GM21619 (cell line): ENCODE measurements around the gene TRIM17.

ENCODE experiments used
- ATAC-seq: cut with Tn5 transposase; IDR thresholded peaks from one replicate; pipeline ENCODE4 v1.9.1; 2021; ENCODE audit not compliant: unreplicated experiment

TRIM17 gene

DNA sequence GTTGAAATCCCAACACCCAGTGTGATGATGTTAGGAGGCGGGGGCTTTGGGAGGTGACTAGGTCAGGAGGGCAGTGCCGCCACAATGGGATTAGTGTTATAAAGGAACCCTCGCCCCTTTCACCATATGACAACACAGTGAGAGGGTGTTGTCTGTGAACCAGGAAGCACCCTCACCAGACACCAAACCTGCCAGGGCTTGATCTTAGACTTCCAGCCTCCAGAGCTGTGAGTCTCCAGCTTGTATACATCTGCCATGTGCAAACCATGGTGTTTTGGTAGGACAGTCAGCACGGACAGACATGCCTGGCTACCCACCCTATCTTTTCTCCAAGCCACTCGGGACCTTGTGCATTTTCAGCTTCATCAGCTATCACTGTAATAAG is 14.0 kb downstream of the TRIM17 start:
- no peak for ATAC-seq

DNA sequence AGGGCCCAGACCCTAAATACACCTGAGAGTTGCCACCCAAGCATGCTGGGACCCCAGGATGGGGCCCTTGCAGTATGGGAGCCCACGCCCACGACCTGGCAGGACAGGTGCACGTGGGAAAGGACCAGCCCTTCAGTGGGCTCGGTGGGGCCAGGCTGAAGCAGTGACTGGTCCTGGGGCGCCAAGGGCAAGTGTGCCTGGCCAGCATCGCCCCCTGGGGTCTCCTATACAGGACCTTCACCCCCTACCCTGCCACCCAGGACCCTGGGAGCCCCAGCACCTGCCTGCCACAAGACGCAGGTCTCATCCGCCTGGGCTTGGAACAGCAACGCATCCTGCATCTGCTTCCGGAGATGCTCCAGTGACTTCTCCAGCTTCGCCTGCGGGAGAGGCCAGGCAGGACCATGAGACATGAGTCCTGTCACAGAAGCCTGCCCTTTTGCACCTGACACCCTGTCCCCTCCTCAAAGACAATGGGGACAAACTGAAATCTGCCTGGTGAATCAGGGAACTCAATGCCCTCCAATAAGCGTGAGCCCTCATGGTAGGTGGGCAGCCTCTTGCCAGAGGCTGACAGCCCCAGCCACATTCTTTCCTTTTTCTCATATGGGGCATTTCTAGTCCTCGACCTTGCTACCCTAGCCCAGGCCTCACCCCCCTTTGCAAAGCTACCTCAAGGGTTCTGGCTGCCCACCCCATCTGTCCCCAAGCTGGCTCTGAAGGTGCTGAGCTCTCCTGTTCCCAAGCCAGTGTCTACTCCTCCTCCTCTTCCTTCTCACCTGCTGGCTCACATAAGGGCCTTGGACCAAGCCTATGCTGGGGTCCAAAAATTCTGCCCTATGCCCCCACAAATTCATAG is 14.7 kb downstream of the TRIM17 start:
- ATAC-seq, result no peak

DNA sequence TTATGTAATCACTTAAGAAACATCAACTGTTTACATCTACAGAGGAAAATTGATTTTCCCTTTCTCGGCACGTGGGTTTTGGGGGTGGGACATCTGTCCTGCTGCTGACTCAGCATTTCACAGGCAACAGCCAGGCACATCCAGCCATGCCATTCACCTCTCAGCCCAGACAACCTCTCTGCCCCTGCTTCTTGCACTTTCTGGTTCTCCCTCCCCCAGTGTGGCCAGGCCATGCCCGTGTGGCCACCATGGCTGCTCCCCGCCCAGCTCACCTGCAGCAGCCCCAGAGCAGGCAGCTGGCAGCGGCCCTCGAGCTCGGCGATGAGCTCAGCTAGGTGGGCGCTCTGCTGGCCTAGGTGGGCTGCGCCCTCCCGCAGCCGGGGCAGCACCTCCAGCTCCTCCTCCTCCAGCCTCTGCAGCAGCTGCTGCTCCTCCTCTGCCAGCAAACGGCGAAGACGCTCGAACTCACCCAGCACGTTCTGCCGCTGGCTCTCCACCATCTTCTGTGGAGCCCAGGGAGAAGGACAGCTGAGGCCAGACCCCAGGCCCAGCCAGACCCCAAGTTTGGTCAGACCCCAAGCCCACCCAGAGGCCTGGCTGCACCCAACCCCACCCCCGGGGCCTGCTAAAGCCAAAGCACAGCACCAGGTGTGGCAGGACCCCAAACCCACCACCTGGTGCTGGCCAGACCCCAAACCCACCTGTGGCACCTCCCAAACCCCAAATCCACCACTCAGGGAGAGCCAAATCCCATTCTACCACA is 15.8 kb downstream of the TRIM17 start:
- ATAC-seq, result no peak

DNA sequence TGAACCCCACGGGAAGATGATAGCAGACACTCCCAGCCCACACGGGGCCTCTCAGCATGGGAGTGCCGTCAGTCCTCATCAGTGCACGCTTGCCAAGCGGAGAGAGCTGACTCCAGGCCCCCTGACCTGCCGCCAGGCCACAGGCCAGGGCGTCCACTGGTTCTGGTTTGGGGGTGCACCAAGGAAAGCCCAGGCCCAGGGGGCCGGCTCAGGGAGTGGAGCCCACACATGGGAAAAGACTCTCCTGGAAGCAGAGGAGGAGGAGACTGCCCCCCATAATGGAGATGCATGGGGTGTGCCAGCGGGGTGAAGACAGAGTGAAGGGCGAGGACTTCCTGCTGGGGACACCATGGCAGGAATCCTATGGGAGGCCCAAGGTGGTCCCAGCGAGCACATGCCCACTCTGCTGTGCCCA is 16.4 kb downstream of the TRIM17 start:
- no peak for ATAC-seq

DNA sequence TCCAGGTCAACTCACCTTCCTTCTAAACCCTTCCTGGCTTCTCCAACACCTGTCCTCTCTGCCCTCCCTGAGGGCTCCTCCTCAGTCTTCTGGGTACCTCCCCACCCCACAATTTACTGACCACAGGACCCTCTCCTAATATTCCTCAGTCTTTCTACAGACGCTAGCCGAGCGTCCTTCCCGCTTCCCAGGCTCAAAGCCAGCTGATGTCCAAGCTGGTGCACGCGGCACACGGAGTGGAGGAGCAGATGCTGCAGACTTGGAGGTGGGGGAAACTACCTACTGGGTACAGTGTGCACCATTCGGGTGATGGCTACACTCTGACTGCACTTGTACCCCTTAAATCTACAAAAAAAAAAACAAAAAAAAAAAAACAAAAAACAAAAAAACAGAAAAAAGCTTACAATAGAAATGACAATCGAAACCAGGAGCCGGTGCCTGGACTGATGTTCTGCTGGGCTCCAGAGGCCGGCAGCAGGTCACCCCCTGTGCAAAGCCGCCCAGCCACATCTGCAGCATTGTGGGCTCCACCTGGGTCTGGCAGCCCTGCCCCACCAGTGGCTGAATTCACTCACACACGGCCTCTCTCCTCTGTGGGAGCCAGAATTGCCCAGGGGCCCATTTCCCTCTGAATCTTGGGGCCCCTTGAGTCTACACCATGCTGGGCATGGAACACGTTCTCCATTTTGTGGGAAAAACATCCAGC is 17.0 kb downstream of the TRIM17 start:
- ATAC-seq, result no peak

DNA sequence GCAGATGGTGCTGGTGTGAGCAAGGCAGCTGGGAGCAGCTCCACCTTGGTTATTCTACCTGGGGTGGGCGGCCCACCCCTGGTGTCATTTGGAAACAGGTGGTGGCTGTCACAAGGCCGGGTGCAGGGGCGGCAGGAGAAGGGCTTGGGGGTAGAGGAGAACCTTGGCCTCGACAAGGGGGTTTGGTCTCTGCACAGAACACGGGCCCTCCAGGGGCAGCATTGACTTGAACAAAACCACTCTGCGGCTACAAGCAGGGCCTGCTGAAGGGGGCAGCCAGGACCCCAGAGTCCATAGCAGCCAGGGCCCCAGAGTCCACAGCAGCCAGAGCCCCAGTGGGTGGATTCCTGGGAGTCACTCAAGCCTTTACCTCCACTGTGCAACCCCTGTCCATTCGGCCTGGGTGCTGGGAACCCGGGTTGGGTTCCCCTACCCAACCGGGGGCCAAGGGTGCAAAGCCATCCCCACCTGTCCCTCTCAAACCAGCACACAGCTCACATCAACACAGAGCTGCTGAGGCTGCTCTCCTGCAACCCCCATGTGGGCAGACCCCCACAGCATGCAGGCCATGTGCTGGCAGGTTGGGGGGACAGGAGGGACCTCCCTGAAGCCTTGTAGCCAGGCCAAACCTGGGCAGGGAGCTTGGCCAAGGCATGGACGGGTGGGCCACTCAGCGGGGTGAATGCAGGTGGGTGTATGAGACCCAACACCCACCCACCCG is 17.8 kb downstream of the TRIM17 start:
- ATAC-seq, result no peak

DNA sequence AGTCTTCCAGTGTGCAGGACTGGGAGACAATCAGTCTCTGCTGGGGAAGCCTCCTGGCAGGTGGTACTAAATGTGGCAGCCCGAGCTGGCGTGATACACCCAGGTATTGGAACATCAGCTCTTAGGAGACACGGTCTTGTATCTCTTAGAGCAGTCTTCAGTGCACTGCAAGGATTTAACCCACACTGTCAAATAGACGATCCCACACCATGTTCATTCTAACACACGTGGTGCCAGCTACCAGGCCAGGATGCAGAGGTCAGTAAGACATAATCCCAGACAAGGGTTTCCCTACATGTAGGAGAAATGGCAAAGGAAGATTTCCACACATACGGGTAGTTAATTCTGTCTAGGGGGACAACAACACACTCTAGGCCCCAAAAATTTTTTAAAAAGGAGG is 18.7 kb downstream of the TRIM17 start:
- no peak for ATAC-seq

DNA sequence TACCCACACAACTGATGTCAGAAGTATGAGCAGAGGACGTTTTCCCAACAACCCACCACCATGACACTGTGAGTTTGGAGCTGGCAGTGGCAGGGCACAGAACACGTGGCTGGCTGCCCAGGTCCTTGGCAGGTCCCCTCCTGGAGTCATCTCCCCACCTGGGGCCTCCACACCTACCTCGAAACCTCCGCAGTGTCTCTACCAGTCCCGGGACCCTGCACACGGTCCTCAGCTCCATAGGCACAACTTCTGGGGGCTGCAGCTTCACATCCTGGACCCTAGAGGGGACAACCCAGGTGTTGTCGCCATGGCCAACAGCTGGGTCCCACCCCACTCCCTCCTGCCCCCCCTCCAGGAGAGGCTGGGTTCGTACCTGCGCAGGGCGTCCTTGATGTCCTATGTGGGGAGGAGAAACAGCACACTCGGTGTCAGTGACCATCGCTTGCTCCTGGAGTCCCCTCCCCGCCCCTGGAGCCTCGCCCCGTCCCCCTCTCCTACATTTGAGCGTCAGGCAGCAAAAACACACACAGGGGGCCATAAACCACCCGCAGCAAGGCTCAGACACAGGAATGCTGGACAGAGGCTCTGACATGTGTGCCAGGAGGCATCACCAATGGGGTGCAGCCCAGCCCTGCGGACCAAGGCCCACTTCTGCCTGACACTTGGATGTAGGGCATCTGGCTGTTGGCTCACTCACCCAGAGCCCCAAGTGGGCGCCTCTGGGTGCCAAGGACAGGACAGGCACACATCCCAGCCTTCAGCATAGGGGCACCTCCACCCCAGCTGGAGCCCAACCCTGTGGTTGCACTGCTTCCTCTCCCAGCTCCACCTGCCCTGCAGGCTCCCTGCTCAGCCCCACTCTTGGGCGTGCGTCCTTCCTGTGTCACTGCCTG is 19.6 kb downstream of the TRIM17 start:
- no peak for ATAC-seq

DNA sequence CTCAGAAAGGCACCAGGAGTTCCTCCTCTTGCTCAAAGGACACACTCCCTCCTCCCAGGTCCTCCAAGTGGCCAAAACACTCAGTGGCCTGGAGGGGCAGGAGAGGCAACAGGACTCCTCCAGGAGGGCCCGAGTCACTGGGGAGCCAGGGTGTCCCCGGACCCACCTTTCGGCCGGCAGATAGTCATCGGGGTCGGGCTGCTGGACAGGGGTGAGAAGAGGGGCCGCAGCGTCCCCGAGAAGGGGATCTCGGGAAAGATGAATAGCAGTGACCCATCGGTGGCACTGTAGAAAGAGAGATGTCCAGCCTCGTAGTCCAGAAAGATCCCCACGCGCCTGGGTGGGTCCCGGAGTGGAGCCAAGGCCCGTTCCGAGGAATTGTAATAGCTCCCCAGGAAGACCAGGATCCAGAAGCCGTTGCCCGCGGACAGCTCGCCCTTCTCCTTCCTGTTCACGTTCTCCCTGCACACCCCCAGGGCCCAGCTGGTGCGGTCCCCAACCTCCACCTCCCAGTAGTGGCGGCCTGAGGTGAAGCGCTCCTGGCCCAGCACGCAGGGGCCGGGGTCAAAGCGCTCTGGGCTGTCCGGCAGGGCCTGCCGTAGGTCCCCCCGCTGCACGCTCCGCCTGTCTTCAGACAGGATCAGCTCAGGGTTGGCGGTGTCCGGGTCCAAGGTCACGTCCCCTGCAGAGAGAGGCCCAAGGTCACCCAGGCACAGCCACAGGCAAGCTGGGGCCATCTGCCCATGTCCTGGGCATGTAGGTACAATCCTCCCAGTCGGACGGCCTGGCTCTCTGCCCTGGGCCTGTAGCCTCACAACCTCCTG is 21.9 kb downstream of the TRIM17 start:
- ATAC-seq, result no peak

DNA sequence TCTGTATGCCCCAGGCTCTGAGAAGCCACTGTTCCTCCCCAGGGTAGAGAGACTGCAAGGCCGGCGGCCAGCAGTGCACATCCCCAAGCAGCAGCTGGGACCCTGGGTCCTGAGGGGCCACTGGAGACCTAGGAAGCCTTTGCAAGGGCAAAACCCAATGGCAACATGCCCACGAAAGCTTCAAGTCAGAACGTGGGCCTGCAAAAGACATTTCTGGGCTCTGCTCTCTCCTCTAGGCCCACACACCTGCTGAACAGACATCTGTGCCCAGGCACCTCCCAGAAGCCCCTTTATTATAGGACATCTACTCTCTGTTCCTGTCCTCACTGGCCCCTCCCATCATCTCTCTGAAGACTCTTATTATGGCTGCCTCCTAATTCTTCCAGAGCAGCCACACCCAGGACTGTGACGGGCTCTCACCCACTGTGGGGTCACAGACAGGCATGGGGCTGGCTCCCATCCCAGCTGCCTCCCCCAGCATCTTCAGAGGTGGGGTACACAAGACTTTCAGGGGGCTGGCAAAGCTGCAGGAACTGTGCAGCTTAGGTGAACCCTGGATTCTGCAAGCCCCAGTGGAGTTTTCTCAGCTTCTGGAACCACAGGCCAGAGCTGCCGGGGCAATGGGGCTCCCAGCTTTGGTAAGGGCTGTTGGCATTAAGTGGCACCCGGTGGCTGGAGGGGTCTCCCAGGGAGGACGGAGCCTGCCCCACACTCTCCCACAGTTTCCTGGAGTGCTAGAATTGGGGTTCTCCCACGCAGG is 22.7 kb downstream of the TRIM17 start:
- ATAC-seq, result no peak

DNA sequence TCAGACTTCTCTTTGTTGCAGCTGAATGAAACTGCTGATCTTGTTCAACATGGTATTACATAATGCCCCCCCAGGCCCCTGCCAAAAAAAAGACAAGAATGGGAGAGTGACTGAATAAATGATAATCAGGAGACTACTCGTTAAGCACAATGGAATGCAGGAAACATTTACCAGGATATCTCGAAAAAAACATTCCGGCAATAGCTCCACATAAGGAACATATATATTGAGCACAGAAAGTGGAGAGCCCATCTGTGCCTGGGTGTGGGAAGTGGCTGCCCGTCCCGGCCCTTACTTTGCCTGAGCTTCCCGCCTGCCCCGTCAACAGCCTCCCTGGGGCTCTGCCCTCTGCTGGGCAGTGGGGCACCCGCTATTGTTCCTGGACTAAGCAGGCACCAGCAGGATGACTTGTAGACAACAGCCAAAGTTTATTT is 23.4 kb downstream of the TRIM17 start:
- ATAC-seq, result no peak

DNA sequence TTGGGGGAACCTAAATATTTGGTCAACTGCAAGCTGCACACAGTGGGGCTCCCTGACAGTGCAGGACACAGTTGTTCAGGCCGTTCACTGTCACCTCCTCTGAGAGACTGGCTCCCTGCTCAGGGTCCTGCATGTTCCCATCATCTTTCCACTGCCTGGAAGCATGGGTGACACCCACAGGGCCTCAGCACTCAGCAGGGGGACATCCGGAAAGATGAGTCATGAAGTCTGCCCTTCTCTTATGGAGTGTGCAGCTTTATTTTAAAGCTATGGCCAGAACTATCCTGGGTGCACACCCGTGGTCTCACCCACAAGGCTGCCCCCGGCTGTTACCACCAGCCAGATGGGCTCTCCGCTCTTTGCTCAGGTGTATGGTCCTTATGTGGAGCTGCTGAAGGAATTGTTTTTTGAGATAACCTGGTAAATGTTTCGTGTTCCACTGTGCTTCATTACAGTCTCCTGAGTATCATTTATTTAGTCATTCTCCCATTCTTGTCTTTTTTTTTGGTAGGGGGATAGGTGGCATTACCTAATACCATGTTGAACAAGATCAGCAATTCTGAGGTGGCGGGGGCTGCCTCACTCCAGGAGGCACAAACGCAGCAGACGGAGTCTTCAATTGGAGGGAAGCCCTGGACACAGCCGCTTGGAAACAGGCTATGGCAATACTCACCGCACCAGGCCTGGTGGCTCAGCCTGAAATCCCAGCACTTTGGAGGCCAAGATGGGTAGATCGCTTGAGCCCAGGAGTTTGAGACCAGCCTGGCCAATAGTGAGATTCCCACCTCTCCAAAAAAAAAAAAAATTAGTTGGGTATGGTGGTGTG is 24.3 kb downstream of the TRIM17 start:
- ATAC-seq, result no peak

DNA sequence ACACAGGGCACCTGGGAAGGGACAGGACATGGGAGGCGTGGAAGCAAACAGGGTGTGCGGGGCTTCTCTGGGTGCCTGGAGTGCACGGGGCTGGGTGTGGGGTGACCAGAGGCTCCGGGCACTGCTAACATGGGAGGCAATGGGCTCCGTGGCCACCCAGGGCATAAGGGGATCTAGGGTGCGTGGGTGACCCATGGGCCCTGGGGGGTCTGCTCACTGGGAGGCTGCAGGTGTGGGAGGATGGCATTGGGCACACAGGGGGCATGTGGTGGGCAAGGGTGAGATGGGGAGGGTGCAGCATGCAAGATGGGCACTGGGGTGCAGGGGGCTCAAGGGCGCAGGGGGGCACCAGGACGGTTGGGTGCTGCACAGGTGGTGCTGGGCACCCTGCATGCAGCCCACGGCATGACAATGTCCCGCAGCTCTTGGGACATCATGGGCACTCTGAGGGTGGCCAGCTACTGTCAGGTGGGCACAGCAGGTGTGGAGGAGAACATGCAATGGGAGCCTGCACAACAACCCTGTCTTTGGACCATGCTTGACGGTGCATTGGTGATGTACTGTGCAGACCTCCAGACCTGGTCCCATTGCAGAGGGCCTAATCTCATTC is 25.1 kb downstream of the TRIM17 start:
- ATAC-seq, result no peak

DNA sequence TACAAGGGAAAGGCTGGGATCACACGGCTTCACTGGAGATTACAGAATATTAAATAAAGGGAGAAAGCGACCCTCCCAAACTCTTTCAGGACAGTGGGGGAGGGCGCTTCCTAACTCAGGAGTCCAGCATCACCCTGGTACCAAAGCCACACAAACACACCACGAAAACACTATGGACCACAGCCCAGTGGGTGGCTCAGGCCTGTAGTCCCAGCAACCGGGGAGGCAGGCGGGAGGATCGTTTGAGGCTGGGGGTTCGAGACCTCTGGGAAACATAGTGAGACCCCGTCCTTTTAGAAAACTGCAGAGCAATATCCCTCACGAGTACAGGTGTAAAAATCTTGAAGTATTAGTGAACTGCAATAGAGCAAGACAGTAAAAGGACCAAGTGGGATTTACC is 26.0 kb downstream of the TRIM17 start:
- no peak for ATAC-seq

DNA sequence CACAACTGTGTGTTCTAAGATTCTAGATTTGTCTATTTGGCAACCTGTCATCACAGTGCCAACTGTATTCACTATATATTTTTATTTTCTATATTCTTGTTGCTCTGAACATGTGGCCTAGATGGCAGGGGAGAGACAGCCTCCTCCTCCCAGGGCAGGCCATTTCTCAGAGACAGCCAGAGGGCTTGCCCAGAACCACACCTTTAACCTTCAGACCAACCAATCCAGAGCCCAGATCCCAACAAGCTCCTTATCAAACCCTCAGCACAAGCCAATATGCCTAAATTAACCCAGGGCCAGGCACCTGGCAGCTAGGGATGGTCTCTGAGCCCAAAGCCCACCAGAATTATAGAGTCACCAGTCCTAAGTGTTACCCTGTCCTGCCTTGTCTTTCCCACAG is 29.3 kb downstream of the TRIM17 start:
- ATAC-seq, result no peak

DNA sequence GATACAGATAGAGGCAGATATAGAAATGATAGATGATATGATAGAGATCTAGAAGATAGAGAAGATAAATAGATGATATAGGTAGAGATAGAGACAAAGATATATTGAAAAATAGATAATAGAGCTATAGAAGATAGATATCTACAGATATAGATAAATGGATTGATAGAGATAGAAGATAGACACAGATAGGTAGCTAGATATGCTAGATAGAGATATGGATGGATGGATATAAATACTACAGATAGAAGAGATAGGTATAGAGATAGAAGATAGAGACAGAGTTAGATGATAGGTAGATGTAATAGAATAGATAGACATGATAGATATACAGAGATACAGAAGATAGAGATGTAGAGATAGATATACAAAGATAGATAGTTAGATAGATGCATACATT is 31.4 kb downstream of the TRIM17 start:
- no peak for ATAC-seq

DNA sequence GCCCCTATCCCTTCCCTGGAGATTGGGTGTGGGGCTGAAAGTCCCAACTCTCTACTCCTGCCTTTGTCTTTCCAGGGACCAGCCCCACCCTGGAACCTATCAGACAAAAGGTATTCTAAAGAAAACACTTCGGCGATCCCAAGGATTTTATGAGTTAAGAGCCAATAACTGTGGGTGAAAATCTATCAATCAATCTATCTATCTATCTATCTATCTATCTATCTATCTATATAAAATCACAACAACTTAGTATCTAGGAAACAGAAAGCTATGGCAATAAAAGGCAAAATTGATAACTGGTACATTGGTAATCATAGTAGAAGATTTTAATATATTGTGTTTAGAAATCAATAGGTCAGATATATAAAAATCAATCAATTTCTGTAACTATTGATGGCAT is 32.9 kb downstream of the TRIM17 start:
- no peak for ATAC-seq
